ENCODE data around the gene FAM227A.
"Not testable (repeated sequence)": the region's sequence is repeated elsewhere in the genome, so short reads cannot be mapped to it uniquely, and the experiment has no call there.

Gene FAM227A

DNA sequence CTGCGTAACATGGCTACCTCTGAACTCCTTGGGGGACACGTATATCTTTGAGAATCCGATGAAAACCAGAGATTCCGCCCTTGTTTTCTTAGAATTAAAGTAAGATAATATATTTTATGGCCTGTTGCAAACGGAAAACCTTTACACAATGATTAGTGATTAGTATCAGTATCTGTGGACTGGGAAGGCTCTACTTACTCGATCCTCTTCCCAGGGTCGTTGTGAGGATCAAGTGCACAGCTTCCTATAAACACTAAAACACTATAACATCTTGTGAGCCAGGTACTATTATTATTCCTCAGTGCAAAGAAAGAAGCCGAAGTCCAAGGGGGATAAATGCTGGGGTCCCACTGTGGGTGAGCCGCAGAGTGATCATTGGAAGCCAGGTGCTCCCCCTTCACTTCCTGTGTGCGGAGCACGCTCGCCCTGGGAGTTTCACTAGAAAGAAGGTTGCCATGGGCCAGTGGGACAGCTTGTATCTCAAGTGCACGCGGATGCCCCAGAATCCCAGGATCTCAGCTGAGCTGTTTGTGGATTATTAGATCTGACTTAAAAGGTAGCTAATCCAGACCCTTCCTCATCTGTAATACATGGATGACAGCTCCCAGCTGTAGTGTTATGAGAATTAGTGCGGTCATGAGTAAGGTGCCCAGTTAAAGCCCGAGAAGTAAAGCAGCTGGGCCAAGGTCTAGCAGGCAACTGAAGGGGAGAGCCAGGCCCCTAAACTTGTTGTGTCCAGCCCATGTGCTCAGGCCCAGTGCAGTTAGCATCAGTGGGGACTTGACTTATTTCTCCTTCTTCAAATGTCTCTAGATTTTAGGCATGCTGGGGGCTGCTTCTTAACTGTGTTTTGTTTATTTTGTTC lies 1.1 kb upstream of the FAM227A start:
- DNase-seq (ENCODE audit: low read depth in 3 of 3): peak in 2 of 3 experiments; percentile 16 to 44

DNA sequence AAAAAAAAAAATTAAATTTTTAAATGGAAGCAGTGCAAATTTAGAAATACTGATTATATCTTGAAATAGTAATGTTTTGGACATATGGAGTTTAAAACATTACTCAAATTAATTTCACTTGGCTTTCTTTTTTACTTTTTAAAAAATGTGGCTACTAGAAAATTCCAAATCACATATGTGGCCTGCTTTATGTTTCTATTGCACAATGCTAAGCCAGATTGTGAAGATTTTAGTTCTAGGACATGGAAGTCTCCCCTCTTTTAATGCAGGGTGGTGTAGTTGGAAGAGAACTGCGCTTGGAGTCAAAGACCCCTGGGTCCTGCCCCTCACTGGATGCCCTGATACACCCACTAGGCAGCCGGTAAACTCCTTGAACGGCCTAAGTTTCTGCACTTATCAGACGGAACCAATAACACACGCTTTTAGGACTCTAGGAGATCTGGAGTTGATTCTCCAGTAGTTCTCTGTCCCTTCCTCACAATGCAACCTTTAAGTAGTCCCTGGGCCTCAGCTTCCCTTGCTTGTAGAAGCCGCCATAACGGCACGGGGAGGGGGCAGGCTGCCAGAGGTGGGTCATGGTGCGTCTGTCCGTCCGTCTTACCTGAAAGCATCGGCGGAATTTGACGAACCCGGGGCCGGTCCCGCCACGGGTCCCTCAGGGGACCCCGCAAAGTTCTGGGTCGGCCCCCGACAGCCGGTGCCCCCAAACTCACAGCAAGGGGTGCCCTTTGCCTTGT lies 505 bp downstream of the FAM227A start:
- no peak for DNase-seq (ENCODE audit: low read depth in 3 of 3)

DNA sequence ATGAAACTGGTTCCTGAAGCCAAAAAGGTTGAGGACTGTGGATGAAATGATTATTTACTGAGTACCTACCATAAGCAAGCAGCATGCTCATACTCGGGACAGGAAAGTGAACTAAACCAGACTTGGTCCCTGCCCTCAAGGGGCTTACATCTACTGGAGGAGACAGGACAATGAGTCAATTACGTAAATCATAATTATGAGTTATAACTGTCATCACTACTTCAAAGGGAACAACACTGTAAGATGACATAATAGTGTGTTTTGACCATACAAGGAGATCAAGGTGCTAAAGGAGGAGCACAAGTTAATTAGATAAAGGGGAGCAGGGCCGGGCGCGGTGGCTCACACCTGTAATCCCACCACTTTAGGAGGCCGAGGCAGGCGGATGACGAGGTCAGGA lies 2.5 kb downstream of the FAM227A start:
- no peak for DNase-seq (ENCODE audit: low read depth in 3 of 3)

DNA sequence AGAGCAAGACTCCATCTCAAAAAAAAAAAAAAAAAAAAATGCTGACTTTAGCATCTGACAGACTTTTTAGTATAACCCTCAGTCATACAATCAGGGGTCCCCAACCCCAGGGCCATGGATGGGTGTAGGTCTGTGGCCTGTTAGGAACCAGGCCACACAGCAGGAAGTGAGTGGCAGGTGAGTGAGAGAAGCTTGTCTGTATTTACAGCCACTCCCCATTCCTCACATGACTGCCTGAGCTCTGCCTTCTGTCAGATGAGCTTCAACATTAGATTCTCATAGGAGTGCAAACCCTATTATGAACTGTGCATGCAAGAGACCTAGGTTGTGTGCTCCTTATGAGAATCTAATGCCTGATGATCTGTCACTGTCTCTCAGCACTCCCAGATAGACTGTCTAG lies 3.3 kb downstream of the FAM227A start:
- DNase-seq (ENCODE audit: low read depth in 3 of 3): no peak

DNA sequence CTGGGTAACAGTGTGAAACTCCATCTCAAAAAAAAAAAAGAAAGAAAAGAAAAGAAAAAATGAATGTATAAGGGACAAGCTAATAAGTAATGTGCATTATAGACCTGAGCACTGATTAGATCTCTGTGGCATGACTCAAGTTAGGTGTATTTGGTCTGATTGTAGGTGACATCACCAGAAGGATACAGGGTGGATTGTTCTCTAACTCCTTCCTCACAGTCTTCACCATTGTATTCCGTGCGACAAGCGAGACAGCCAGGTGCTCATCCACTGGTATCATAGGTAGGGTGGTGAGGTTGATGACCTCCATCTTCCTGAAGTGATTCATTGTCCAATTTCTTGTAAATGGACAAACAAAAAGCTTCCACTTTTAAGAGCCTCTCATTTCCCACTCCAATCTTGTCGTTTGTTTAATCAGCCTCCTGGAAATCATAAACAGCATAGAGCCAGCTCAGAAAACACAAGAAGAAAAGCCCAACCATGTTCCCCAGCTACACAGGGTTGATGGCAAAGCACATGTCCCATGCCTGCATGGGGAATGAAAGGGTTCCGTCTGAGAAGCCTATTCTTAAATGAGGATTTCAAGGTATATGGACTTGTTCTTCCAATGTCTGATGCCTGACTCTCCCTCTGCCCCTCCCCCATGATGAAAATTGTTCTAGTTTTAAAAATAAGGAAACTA lies 6.2 kb downstream of the FAM227A start:
- no peak for DNase-seq (ENCODE audit: low read depth in 3 of 3)

DNA sequence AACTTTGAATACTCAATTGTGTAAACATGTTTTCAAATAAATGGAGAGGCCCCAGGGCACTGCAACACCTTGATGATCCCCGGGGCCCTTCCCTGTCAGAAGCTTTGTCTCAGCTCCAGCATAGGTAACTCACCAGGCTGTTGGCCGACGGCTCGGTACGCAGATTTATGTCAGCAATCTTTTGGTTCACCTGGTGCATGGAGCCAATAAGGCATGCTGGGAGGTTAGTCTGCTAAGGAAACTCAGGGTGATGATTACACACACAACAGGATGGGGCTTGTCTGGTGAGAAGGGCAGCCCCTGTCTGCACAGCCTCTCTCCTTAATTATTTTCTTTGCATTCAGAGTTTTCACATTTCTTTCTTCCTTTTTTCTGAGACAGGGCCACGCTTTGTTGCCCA lies 10.8 kb downstream of the FAM227A start:
- no peak for DNase-seq (ENCODE audit: low read depth in 3 of 3)

DNA sequence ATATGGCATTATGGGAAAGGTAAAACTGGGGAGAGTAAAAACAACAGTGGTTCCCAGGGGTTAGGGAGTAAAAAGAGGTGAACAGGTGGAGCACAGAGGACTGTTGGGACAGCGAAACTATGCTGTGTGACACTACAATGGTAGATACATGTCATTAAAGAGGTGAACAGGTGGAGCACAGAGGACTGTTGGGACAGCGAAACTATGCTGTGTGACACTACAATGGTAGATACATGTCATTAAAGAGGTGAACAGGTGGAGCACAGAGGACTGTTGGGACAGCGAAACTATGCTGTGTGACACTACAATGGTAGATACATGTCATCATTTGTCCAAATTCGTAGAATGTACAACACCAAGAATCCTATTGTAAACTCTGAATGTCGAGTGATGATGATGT lies 11.9 kb downstream of the FAM227A start:
- not testable (repeated sequence) for DNase-seq (ENCODE audit: low read depth in 3 of 3)

DNA sequence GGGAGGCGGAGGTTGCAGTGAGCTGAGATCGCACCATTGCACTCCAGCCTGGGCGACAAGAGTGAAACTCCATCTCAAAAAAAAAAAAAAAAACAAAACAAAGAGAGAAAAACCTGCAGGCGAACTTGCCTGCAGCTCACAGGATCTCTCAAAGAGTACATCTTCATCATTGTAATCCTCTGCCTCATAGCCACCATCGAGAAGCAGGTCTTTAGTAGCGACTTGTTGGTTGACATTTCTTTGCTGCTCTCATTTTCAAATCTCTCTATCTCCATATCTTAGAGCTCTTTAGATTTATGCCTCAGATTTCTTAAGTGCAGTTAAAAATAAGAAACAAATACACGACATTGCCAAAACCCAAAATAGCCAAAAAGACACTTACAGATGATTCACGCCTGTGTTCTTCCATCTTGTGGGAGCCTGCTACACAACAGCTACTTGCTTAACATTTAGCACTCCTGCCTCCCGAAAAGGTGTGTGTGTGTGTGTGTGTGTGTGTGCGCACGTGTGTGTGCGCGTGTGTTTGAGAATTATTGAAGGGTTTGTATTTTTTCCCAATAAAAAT lies 14.6 kb downstream of the FAM227A start:
- DNase-seq (ENCODE audit: low read depth in 3 of 3): no peak

DNA sequence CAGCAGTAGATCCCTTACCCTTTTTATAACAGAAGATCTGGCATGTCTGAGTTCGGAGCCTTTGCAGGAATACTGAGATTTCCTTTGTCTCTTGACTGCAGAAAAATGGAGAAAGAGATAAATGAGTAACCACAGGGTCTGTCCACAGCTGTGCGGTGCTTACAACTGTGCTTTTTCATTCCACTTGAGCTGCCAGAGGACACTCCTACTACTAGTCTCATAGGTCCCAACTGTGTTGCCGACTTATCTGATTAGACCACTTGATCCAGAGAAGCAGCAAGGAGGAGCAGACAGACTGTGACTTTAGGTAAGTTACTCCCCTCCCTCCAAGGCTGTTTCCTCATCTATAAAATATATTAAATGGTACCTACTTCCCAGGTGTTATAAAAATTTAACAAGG lies 17.5 kb downstream of the FAM227A start:
- DNase-seq (ENCODE audit: low read depth in 3 of 3): no peak

DNA sequence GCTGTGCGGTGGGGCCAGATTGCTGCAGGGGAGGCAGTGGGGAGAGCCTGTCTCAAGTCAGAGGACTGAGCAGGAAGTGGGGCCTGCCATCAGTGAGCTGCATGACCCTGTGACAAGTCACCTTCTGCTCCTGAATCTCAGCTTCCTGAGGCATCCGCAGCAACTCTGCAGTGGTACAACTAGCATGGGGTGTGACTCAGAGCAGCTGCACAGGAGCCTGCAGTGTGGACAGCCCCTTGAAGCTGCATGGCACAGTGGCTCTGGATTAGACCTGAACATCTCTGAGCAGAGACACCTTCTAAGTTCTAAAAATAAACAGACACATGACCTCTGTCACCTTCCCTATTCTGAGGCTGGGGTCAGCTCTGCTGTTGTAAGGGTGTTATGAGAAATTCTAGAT lies 18.0 kb downstream of the FAM227A start:
- no peak for DNase-seq (ENCODE audit: low read depth in 3 of 3)

DNA sequence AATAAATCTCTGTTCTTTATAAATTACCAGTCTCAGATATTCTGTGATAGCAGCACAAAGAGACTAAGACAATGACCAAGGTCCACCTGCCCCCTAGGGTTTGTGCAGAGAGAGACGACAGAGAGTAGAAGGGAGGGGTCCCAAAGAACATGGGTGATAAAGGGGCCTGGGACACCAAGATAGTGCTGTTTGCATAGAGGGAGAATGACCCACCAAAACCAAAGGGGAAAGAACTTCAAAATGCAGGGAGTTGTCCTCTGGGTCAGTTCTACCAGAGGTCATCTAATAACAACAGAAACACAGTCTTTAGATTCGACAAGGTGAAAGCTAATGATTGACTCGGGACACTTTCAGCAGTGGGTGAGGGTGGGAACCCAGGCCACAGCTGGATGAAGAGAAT lies 23.7 kb downstream of the FAM227A start:
- DNase-seq (ENCODE audit: low read depth in 3 of 3): no peak

DNA sequence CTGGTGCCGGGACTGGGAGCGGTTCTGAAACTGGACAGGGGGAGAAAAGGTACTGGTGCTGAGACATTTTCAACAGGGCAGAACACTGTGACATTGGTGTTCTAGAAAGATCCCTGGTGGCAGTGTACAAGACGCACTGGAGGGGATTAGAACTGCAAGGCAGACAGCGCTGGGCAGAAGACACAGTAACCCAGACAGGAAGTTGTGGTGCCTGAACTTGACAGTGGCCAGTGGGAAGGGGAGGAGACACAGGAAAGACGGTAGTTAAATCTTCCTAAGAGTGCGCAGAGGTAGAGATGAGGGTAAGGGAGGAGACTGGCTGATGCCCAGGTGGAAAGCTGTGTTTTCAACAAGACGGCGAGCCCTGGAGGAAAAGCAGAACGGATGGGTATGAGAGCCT lies 24.5 kb downstream of the FAM227A start:
- no peak for DNase-seq (ENCODE audit: low read depth in 3 of 3)

DNA sequence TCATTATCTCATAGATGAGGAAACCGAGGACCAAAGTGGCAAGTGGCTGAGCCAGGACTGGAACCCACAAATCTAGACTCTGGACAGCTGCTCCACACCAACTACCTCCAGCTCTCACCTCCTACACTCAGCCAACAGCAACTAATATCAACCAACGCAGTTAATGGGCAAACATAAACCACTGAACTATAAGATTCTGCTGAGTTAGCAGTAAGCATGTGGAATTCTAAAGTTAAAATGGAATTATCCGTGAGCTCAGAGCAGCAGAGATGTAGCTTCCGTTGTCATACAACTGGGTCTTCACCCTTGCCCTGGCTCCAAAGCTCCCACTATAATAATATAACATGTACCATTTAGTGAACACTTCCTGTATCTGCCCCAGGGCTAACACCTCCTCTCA lies 27.1 kb downstream of the FAM227A start:
- DNase-seq (ENCODE audit: low read depth in 3 of 3): no peak

DNA sequence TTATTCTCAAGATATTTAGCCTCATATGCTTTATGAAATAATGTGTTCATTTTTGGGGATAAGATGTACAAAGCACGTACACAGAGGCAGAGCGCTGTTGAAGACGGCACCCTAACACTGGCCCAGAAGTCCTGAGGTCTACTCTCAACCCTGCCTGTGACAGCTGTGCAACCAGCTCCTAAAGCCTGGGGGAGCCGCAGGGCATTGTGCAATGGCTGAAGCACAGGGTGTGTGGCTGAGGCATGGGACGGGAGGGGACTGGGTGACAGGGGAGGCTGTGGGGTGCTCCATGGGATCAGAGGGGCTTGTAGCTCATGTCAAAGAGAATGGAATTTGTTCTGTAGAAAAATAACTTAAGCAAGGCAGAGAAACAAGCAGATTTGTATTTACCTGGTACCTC lies 27.7 kb downstream of the FAM227A start:
- no peak for DNase-seq (ENCODE audit: low read depth in 3 of 3)

DNA sequence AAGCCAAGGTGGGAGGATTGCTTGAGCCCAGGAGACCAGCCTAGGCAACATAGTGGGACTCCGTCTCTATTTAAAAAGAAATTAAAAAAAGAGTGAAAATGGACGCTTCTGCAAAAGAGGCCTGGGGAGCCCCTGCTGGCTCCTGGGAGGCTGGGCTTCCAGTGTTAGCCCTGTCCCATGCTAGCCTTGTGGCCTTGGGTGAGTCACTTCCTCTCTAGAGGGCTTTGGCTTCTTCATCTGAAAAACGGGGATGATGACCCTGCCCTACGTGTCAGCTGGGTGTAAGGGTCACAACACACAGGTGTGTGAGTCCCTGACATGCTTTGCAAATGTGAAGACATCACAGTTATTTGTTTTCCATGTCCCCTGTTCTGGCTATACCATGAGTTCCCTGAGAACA lies 32.8 kb downstream of the FAM227A start:
- DNase-seq (ENCODE audit: low read depth in 3 of 3): no peak

DNA sequence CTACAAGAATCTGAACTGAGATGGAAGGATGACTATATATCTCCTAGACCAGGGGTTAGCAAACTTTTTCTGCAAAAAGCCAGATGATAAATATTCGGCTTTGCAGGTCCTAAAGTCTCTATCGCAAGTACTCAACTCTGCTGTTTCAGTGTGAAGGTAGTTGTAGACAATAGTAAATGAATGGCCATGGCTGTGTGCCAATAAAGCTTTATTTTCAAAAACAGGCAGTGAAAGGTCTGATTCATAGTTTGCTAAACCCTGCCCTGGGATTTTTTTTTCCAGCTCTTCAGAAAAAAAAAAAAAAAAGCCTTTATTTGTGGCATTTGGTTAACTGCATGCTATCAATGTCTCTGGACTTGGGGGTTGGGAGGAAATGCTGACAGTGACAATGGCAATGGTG lies 37.5 kb downstream of the FAM227A start:
- no peak for DNase-seq (ENCODE audit: low read depth in 3 of 3)

DNA sequence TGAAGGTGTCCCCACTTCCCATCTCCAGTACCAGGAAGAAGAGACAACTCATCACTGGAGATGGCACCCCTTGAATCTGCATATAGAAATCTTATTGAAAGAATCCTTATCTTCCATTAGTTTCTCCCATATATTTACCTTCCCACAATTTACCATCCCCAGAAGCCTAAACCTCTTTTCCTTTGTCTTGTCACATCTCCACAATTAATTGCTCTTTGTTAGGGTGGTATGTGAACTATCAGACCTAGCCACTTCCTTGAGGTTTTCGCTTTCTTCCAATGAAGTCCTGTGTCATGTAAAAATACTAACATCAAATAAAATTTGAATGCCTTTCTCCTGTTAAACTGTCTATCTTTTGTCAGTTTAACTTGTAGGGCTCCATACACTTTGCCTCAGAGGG lies 37.9 kb downstream of the FAM227A start:
- no peak for DNase-seq (ENCODE audit: low read depth in 3 of 3)

DNA sequence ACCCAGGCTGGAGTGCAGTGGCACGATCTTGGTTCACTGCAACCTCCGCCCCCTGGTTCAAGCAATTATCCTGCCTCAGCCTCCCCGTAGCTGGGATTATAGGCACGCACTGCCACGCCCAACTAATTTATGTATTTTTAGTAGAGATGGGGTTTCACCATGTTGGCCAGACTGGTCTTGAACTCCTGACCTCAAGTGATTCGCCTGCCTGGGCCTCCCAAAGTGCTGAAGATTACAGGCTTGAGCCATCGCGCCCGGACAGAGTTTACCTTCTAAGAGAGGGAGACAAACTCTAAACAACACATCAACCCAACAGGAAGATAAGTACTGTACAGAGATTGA lies 41.2 kb downstream of the FAM227A start:
- not testable (repeated sequence) for DNase-seq (ENCODE audit: low read depth in 3 of 3)

DNA sequence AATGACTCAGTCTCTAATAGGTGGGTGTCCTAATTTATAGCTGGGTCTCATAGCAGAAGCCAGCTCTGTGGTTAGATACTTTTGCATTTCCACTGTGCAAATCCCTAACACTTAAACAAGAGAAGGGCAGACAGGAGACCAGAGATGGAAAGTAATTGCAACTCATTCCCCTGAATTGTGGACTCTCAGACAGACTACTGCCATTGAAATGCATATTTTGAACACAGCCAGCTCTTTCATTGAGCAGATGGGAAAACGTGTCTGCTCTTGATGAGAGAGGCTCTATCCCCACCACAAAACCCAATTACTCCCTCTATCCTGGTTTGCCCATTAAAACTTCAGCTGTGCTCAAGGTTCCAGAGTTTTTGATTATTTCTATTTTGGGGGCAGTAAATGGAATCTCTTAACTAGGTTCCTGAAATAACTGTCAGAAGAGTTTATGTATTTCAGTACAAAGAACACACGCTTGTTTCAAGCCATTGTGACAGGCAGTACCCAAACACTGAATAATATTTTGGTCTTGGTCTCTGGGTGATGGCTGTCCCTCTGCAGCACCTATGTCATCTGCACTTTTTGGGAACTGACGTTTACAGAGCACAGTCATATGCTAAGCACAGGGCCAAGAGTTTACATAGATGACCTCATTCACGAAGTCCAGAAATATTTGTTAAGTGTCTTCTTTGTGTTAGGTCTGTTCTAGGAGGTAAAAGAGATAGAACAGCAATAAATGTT lies 41.7 kb downstream of the FAM227A start:
- DNase-seq (ENCODE audit: low read depth in 3 of 3): no peak

DNA sequence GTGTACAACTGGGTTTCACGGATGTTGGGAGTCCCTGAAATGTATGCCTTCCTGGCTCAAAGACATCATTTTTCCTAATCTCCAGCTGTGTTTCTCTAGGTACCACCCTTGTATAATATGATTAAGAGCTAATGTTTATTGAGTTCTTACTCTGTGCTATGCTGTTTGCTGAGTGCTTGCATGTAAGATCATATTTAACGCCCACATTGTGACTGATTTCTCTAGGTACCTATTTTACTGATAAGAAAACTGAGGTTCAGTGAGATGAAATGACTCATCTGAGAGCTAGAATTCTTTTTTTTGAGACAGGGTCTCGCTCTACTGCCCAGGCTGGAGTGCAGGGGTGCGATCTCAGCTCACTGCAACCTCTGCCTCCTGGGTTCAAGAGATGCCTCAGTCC lies 42.6 kb downstream of the FAM227A start:
- no peak for DNase-seq (ENCODE audit: low read depth in 3 of 3)

DNA sequence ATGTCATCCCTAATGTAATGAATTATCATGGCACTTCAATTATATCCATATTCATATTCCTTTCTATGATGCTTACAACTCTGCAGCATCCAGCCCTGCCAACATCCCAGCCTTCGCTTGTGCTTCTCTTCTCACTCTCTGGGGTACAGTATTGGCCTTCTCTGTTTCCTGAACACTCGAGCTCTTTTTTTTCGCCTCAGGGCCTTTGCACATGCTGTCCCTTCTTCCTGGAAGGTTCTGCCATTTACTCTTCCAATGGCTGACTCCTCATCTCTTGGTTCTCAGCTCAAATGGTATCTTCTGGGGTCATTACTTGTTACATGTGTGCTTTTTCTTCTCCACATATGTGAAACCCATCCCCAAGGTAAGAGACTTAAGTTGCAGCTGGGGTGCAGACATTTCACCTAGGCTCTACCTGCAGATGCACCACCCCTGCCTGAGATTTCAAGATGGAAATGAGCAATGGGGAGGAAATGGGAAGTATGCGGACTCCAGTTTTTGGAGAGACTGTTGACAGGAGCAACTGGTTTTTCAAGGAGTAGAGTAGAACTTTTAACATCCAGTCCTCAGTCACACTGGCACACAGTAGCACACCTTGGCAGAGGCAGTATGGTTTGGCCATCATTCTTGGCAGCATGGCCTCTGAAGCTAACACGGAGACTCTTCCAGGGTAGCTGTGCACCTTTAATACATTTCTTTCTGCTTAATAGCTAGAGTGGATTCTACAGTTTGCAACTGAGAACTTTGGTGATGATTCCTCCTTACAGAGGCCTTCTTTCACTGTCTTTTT lies 43.8 kb downstream of the FAM227A start:
- no peak for DNase-seq (ENCODE audit: low read depth in 3 of 3)
